ENCODE data around the gene SURF6. TPM values are rescaled to one million over a fixed set of nuclear protein-coding genes. Genes with fewer than 3 reads are reported as not detected.

SURF6 gene
- total RNA-seq (2021; ENCODE audit: unreplicated experiment) (16.1 TPM), Bru-seq, nascent RNA (percentile 81 among the genes with signal in this experiment), BruChase-seq, experiment 1, labeled RNA remaining after a 2-hour chase (percentile 91 among the genes with signal in this experiment), BruChase-seq, experiment 2, labeled RNA remaining after a 6-hour chase (percentile 82 among the genes with signal in this experiment)
- polyA plus RNA-seq (2012; ENCODE audit: insufficient read length), result 28.0 TPM
- long read RNA-seq, full-length matches to known transcripts, result 50 of 90 reads
- long read RNA-seq, partial matches to known transcripts, result 13 of 90 reads
- long read RNA-seq, other reads (novel, unspliced or antisense), result 27 of 90 reads

GRCh38 chr9:133335924-133336811 is at the start of gene SURF6:
TSS of gene SURF6 (minus strand) at chr9:133336188. CDS start at chr9:133336132, 56 bp downstream.
- peak; percentile 62; the same call in 1 of the 2 replicates for TF ChIP-seq SIN3A (IDR thresholded peaks at IDR 0.05; ENCODE audit: borderline replicate concordance, insufficient read depth, low read depth, low read length)
- TF ChIP-seq TCF7L2 (IDR thresholded peaks at IDR 0.05; ENCODE audit: low read depth, low read length), result 0 out of 2 replicates have a peak, but pooled peaks have one; percentile 24
- peak in 1 of 2 experiments; percentile 52; a peak in 1 of 4 replicates for TF ChIP-seq REST (IDR thresholded peaks at IDR 0.05; ENCODE audit: insufficient read depth in 1 of 2, low read depth in 2 of 2, low read length in 1 of 2)
- TF ChIP-seq CTCF (IDR thresholded peaks at IDR 0.05), result no peak
- peak; percentile 89 for TF ChIP-seq POLR2AphosphoS5 (IDR thresholded peaks at IDR 0.05; ENCODE audit: low read depth, low read length)
- H3K4me1 ChIP-seq (ENCODE audit: control insufficient read depth, insufficient read depth, low read length), result peaks cover 6% of the 10 kb centered on the region
- peak within 1 kb of the TSS; percentile 88 for H3K27ac ChIP-seq (ENCODE audit: low read length)
- in situ Hi-C loops (cut with HindIII; ENCODE audit: low pct_unique_long_range_greater_than_20kb, low sequenced_read_pairs), result no loop called here
- DNase-seq (ENCODE audit: low read depth, low spot score) (no peak), ATAC-seq (peak; percentile 97)
- H3K9me3 ChIP-seq (ENCODE audit: control insufficient read depth, insufficient read depth, low read depth, low read length), result no peaks in the 10 kb centered on the region
- peaks cover 8% of the 10 kb centered on the region for H3K36me3 ChIP-seq (ENCODE audit: control insufficient read depth, insufficient read depth, low read length)
- no TSS peak for BruUV-seq (replicated peaks)
- ChIA-PET CTCF (no interaction called here), POLR2A (no interaction called here)
- intact Hi-C loops (cut with micrococcal nuclease; ENCODE audit: unreplicated experiment), result no loop called here
- H3K4me3 ChIP-seq (ENCODE audit: low read depth in 2 of 2, low read length in 2 of 2), result peak within 1 kb of the TSS; percentile 75 to 90
- H3K27me3 ChIP-seq (ENCODE audit: control insufficient read depth, insufficient read depth, low read length), result no peaks in the 10 kb centered on the region

GRCh38 chr9:133385452-133385851 is 49.5 kb upstream of the SURF6 start:
- DNase-seq (ENCODE audit: low read depth, low spot score) (no peak), ATAC-seq (no peak)
- in situ Hi-C loops (cut with HindIII; ENCODE audit: low pct_unique_long_range_greater_than_20kb, low sequenced_read_pairs) (no loop called here), intact Hi-C loops (cut with micrococcal nuclease; ENCODE audit: unreplicated experiment) (no loop called here)
- no peaks in the 10 kb centered on the region for H3K9me3 ChIP-seq (ENCODE audit: control insufficient read depth, insufficient read depth, low read depth, low read length)
- CTCF ChIA-PET, result no interaction called here
- no peak overlapping the region for H3K4me3 ChIP-seq (ENCODE audit: low read depth in 2 of 2, low read length in 2 of 2)
- no peaks in the 10 kb centered on the region for H3K36me3 ChIP-seq (ENCODE audit: control insufficient read depth, insufficient read depth, low read length)
- no TSS peak for BruUV-seq (replicated peaks)
- H3K27me3 ChIP-seq (ENCODE audit: control insufficient read depth, insufficient read depth, low read length), result no peaks in the 10 kb centered on the region
- POLR2A ChIA-PET, result no interaction called here
- TF ChIP-seq SIN3A (IDR thresholded peaks at IDR 0.05; ENCODE audit: borderline replicate concordance, insufficient read depth, low read depth, low read length) (no peak), TCF7L2 (IDR thresholded peaks at IDR 0.05; ENCODE audit: low read depth, low read length) (no peak), CTCF (IDR thresholded peaks at IDR 0.05) (no peak), POLR2AphosphoS5 (IDR thresholded peaks at IDR 0.05; ENCODE audit: low read depth, low read length) (no peak), REST (IDR thresholded peaks at IDR 0.05; ENCODE audit: insufficient read depth in 1 of 2, low read depth in 2 of 2, low read length in 1 of 2) (no peak)
- H3K27ac ChIP-seq (ENCODE audit: low read length), result no peak overlapping the region
- no peaks in the 10 kb centered on the region for H3K4me1 ChIP-seq (ENCODE audit: control insufficient read depth, insufficient read depth, low read length)
